HG03460 (cell line): ENCODE measurements around the gene DUS2.
"Not testable (repeated sequence)": the region's sequence is repeated elsewhere in the genome, so short reads cannot be mapped to it uniquely, and the experiment has no call there.

Source experiments
- ATAC-seq: cut with Tn5 transposase; IDR thresholded peaks from one replicate; pipeline ENCODE4 v1.9.1; 2021; ENCODE audit not compliant: unreplicated experiment

Gene DUS2

GRCh38 chr16:68022728-68023537 is at the start of gene DUS2, which contains the start of gene DDX28:
Gene DUS2, plus strand, starts transcription at chr16:68023284. Its CDS starts 14,740 bp downstream, at chr16:68038024.
Gene DDX28, minus strand, starts transcription at chr16:68023232. Its CDS starts 30 bp downstream, at chr16:68023202.
- peak; percentile 75 for ATAC-seq

GRCh38 chr16:67975321-67976105 is 47.6 kb upstream of the DUS2 start:
- ATAC-seq: no peak

GRCh38 chr16:67976205-67976604 is 46.9 kb upstream of the DUS2 start:
- no peak for ATAC-seq

GRCh38 chr16:67977005-67977404 is 46.1 kb upstream of the DUS2 start:
- ATAC-seq: no peak

- ATAC-seq: no peak
These were observed 45.4 kb upstream of the DUS2 start for GRCh38 chr16:67977469-67978227.

GRCh38 chr16:67979955-67980678 is 43.0 kb upstream of the DUS2 start, which contains the start of gene DPEP3:
Gene DPEP3, minus strand, starts transcription at chr16:67980499. Its CDS starts 119 bp downstream, at chr16:67980380.
- no peak for ATAC-seq

- no peak for ATAC-seq
These were observed 40.9 kb upstream of the DUS2 start for GRCh38 chr16:67982011-67982696.

- ATAC-seq: no peak
These were observed 36.1 kb upstream of the DUS2 start for GRCh38 chr16:67986949-67987348.

- no peak for ATAC-seq
These were observed 35.5 kb upstream of the DUS2 start for GRCh38 chr16:67987460-67988160.

- ATAC-seq: no peak
These were observed 34.4 kb upstream of the DUS2 start for GRCh38 chr16:67988675-67989074.

- ATAC-seq: no peak
These were observed 33.6 kb upstream of the DUS2 start for GRCh38 chr16:67989322-67990017.

- no peak for ATAC-seq
These were observed 33.1 kb upstream of the DUS2 start for GRCh38 chr16:67990018-67990386.

- ATAC-seq: no peak
These were observed 30.4 kb upstream of the DUS2 start for GRCh38 chr16:67992661-67993206.

GRCh38 chr16:67993207-67994039 is 29.7 kb upstream of the DUS2 start:
- peak; percentile 64 for ATAC-seq

- ATAC-seq: not testable (repeated sequence)
These were observed 29.1 kb upstream of the DUS2 start for GRCh38 chr16:67994040-67994408.

- no peak for ATAC-seq
These were observed 27.7 kb upstream of the DUS2 start for GRCh38 chr16:67995423-67995822.

GRCh38 chr16:67996666-67997065 is 26.4 kb upstream of the DUS2 start:
- no peak for ATAC-seq
